ENCODE measurements around the gene NTM. TPM values are rescaled to one million over a fixed set of nuclear protein-coding genes. Genes with fewer than 3 reads are reported as not detected.

The NTM gene
- total and polyA plus RNA-seq, 2 of the 8 experiments (the other 6 are each of a cell fraction or from before 2014, with no cell fraction given) = 13.4 to 20.0 TPM

- H4K8ac ChIP-seq (ENCODE audit: extremely low read depth, insufficient read depth, low read length) = no peak overlapping the region
- FAIRE-seq (peak; percentile 57), DNase-seq (ENCODE audit: low read depth in 1 of 2, low spot score in 2 of 2) (no peak)
- no peak overlapping the region for H2AFZ ChIP-seq (ENCODE audit: low read length)
- no peak overlapping the region for H3K4ac ChIP-seq (replicated peaks; ENCODE audit: insufficient read length, low read depth, low read length)
- H4K5ac ChIP-seq (ENCODE audit: insufficient read length, low read depth, low read length) = no peak overlapping the region
- TF ChIP-seq ZNF274 (IDR thresholded peaks at IDR 0.05; ENCODE audit: borderline replicate concordance, extremely low read depth, low read length) = no peak
- TF ChIP-seq CEBPB (IDR thresholded peaks at IDR 0.05; ENCODE audit: low read depth, low read length) = 0 out of 2 replicates have a peak, but pooled peaks have one; percentile 24
- peak; percentile 43; the same call in 1 of the 2 replicates for TF ChIP-seq USF2 (IDR thresholded peaks at IDR 0.05; ENCODE audit: low read length)
- H3K27me3 ChIP-seq (replicated peaks in 1 of 4; ENCODE audit: control insufficient read depth in 3 of 4, extremely low read depth in 1 of 4, insufficient read depth in 3 of 4, low read length in 3 of 4) = no peaks in the 10 kb centered on the region
- no peak overlapping the region for H2BK15ac ChIP-seq (ENCODE audit: low read length)
- no peak overlapping the region for H3K9ac ChIP-seq (replicated peaks in 1 of 4; ENCODE audit: extremely low read depth in 1 of 4, low read depth in 3 of 4, low read length in 3 of 4)
- no peaks in the 10 kb centered on the region for H3K36me3 ChIP-seq (ENCODE audit: control insufficient read depth in 2 of 4, insufficient read depth in 4 of 4, low read length in 3 of 4)
- H2BK20ac ChIP-seq (ENCODE audit: low read length) = no peak overlapping the region
- H3K14ac ChIP-seq (ENCODE audit: insufficient read length) = no peak overlapping the region
- WGBS, 2 experiments (ENCODE audit: extremely low coverage in 1 of 2, insufficient coverage in 1 of 2, insufficient read length in 1 of 2, insufficient replicate concordance in 2 of 2, low coverage in 1 of 2, low lambda C conversion rate in 2 of 2, missing lambda C conversion rate in 1 of 2) = 60% methylated on average over 5 of the region's 5 CpGs; no CpG with 5 or more reads in 1 of the 2 experiments
- no peak overlapping the region for H2AK5ac ChIP-seq (ENCODE audit: low read depth, low read length)
- no peak overlapping the region for H3K4me3 ChIP-seq (ENCODE audit: extremely low read depth in 1 of 4, insufficient read depth in 2 of 4, low read depth in 3 of 4, low read length in 4 of 4)
- H3K9me3 ChIP-seq (ENCODE audit: insufficient read depth in 2 of 2, low read depth in 1 of 2, low read length in 1 of 2) = no peaks in the 10 kb centered on the region
- H3K18ac ChIP-seq (ENCODE audit: extremely low read depth, low read length) = no peak overlapping the region
- H4K91ac ChIP-seq (replicated peaks; ENCODE audit: insufficient read length, low read length) = no peak overlapping the region
- no peak overlapping the region for H2BK5ac ChIP-seq (ENCODE audit: low read depth, low read length)
- peaks cover 0 to 2% of the 10 kb centered on the region in 2 experiments for H4K20me1 ChIP-seq (replicated peaks in 1 of 2; ENCODE audit: control insufficient read depth in 1 of 2, insufficient read depth in 2 of 2, low read length in 2 of 2)
- ChIA-PET POLR2A (ENCODE audit: partially characterized antibody) (interaction anchor here (1.2 kb wide), 1 partner anchor 21 kb away, joined by 3 read pairs; no protein-coding TSS in a partner anchor), CTCF (ENCODE audit: partially characterized antibody) (interaction anchor here (0.8 to 11.7 kb wide), 12 partner anchors 8 to 171 kb away, joined by 3 to 310 read pairs (median 4); no protein-coding TSS in a partner anchor)
- no peak overlapping the region for H3K27ac ChIP-seq (ENCODE audit: low read depth, low read length)
- H3K56ac ChIP-seq (replicated peaks; ENCODE audit: insufficient read length, low read depth, low read length) = no peak overlapping the region
- H3K4me2 ChIP-seq (ENCODE audit: insufficient read depth in 1 of 2, low read depth in 2 of 2, low read length in 2 of 2) = peak overlapping the region in 1 of 2 experiments; percentile 35; a peak in 2 of 4 replicates
- H2BK12ac ChIP-seq (ENCODE audit: low read depth, low read length) = no peak overlapping the region
- peaks cover 18 to 33% (median 20%) of the 10 kb centered on the region in 4 experiments for H3K4me1 ChIP-seq (replicated peaks in 1 of 4; ENCODE audit: control insufficient read depth in 3 of 4, insufficient read depth in 4 of 4, low read length in 3 of 4)
- H3K79me2 ChIP-seq (ENCODE audit: control insufficient read depth in 1 of 2, insufficient read depth in 2 of 2, low read length in 2 of 2) = no peaks in the 10 kb centered on the region
- H3K79me1 ChIP-seq (ENCODE audit: low read depth, low read length) = peaks cover 4% of the 10 kb centered on the region; the same call in 1 of the 2 replicates
- H3K23me2 ChIP-seq (ENCODE audit: low read depth, low read length) = peaks cover 4% of the 10 kb centered on the region; the same call in 1 of the 2 replicates
- H3K23ac ChIP-seq (ENCODE audit: insufficient read length) = no peak overlapping the region
- no peak overlapping the region for H2BK120ac ChIP-seq (replicated peaks; ENCODE audit: low read depth, low read length)
Observed at GRCh38 chr11:131864228-131864627, 493.8 kb downstream of the NTM start.
